Gastrocnemius medialis (tissue), 4 donors: Measurements from ENCODE around the gene NAPEPLD.
"Not testable (repeated sequence)": the region's sequence is repeated elsewhere in the genome, so short reads cannot be mapped to it uniquely, and the experiment has no call there.

ENCODE experiments used
- POLR2A ChIP-seq, 2 donors: fragments of 450-650 bp; IDR thresholded peaks; one replicate each; pipeline ENCODE4 v1.6.1; 2017; ENCODE audit warnings: antibody characterized with exemption in 2 of 2, mild to moderate bottlenecking in 2 of 2, moderate library complexity in 2 of 2
- TF ChIP-seq, protein P1 (sequence below), 5 experiments: fragments of 450-650 bp in 3 of 5; fragments of 200-600 bp in 2 of 5; sonication (generic) in 2 of 5; IDR thresholded peaks in 4 of 5; conservative IDR thresholded peaks in 1 of 5; 1 replicate in 4 of 5; 2 replicates in 1 of 5; pipeline ENCODE4 v1.5.1; 2016 to 2019; ENCODE audit warnings: antibody characterized with exemption in 5 of 5, mild to moderate bottlenecking in 3 of 5, moderate library complexity in 3 of 5

DNA sequence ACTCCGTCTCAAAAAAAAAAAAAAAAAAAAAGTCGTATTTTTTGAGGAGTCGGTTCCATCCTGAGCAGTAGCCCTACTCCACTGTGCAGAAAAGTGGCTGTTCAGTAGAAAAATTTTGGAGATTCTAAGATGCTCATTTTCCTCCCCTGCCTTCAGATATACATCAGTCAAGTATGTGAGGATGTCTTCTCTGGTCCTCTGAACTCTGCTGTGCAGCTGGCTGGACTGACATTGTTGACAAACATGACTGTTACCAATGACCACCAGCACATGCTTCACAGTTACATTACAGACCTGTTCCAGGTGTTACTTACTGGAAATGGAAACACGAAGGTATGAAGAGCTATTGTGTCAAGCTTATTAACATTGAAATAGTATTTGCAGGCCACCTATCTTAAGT is 56.6 kb downstream of the NAPEPLD start:
- TF ChIP-seq, protein P1, sequence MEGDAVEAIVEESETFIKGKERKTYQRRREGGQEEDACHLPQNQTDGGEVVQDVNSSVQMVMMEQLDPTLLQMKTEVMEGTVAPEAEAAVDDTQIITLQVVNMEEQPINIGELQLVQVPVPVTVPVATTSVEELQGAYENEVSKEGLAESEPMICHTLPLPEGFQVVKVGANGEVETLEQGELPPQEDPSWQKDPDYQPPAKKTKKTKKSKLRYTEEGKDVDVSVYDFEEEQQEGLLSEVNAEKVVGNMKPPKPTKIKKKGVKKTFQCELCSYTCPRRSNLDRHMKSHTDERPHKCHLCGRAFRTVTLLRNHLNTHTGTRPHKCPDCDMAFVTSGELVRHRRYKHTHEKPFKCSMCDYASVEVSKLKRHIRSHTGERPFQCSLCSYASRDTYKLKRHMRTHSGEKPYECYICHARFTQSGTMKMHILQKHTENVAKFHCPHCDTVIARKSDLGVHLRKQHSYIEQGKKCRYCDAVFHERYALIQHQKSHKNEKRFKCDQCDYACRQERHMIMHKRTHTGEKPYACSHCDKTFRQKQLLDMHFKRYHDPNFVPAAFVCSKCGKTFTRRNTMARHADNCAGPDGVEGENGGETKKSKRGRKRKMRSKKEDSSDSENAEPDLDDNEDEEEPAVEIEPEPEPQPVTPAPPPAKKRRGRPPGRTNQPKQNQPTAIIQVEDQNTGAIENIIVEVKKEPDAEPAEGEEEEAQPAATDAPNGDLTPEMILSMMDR (IDR thresholded peaks at IDR 0.05 in 4 of 5, conservative IDR thresholded peaks at IDR 0.05 in 1 of 5): not testable (repeated sequence)
- TF ChIP-seq POLR2A (IDR thresholded peaks at IDR 0.05): not testable (repeated sequence)
